Lower lobe of right lung (tissue), 2 donors: Measurements from ENCODE around the gene CACNA2D2. TPM values are rescaled to one million over a fixed set of nuclear protein-coding genes. Genes with fewer than 3 reads are reported as not detected.

Source experiments
- ATAC-seq, 2 donors: fragments of 200-7000 bp; cut with Tn5 transposase; one replicate each; pipeline ENCODE4 v1.9.1; 2020 to 2022; ENCODE audit warnings: mild to moderate bottlenecking in 2 of 2, moderate library complexity in 2 of 2
- DNase-seq: peaks from one replicate; pipeline ENCODE4 v3.0.0-alpha.2; 2020
- H3K27ac ChIP-seq: fragments of 200-600 bp; one replicate; pipeline ENCODE4 v1.8.0; 2022
- H3K27me3 ChIP-seq: fragments of 200-600 bp; one replicate; pipeline ENCODE4 v1.8.0; 2022; ENCODE audit warnings: low read depth
- H3K36me3 ChIP-seq: fragments of 200-600 bp; one replicate; pipeline ENCODE4 v1.8.0; 2022; ENCODE audit warnings: mild to moderate bottlenecking
- H3K4me1 ChIP-seq: fragments of 200-600 bp; one replicate; pipeline ENCODE4 v1.8.0; 2022
- H3K4me3 ChIP-seq: fragments of 200-600 bp; one replicate; pipeline ENCODE4 v1.8.0; 2022; ENCODE audit warnings: mild to moderate bottlenecking
- H3K9me3 ChIP-seq: fragments of 200-600 bp; one replicate; pipeline ENCODE4 v1.8.0; 2022
- intact Hi-C: fragments of 100-400 bp; cut with DNase I; formaldehyde crosslinking; loops from one replicate; pipeline ENCODE4 v1.11.0; 2022
- total RNA-seq: library from RNA; stranded (reverse); fragmentation: NEBNext Ultra II Directional; extraction: Animal tissue kit (Norgen Biotek cat#: 25700); gene quantifications from one replicate; pipeline ENCODE4 v1.2.1, GENCODE V29; 2021
- TF ChIP-seq, protein P1 (sequence below): fragments of 200-600 bp; IDR thresholded peaks from one replicate; pipeline ENCODE4 v1.8.0; 2022; ENCODE audit warnings: antibody characterized with exemption, mild to moderate bottlenecking
- donor health status: DM: no; HTN: yes; CAD: no; lungs with severe emphysema.

Gene CACNA2D2
- total RNA-seq, 1 donor from 2014 or later: 105 TPM

DNA sequence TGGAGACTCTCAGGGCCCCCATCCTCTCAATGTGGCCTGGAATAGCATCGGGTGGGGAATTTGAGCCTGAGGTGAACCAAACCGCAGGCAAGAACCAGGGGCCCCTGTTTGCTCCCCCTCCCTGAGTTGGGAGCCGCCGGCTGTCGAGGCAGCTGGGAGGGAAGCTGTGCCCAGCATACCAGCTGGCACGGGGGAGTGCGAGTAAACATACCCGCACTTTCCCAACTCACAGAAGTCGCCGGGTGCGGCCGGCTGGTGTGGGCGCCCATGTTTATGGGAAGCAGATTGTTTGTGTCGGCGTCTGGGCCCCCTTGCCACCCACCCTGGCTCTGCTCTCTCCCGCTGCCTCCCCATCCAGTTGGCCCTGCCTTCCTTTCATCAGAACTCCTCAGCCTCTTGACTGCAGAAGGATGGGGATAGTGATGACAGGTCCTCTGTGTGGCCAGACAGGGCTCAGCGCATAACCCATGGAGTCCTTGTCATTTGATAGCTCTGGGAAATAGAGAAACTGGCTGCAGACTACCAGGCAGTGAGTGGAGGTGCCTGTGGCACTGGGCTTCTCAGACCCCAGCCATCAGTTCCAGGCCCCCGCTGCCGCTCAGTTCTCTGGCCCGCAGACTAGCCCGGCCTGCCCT, 60.4 kb downstream of the CACNA2D2 start:
- Histone ChIP-seq H3K36me3 (no peaks in the 10 kb centered on the region), H3K27me3 (no peaks in the 10 kb centered on the region), H3K4me1 (peaks cover 71% of the 10 kb centered on the region), H3K9me3 (no peaks in the 10 kb centered on the region), H3K4me3 (no peak overlapping the region), H3K27ac (peak overlapping the region; percentile 85)
- DNase-seq (peak; percentile 63), ATAC-seq (peak in 1 of 2 donors; percentile 10)
- TF ChIP-seq, protein P1, sequence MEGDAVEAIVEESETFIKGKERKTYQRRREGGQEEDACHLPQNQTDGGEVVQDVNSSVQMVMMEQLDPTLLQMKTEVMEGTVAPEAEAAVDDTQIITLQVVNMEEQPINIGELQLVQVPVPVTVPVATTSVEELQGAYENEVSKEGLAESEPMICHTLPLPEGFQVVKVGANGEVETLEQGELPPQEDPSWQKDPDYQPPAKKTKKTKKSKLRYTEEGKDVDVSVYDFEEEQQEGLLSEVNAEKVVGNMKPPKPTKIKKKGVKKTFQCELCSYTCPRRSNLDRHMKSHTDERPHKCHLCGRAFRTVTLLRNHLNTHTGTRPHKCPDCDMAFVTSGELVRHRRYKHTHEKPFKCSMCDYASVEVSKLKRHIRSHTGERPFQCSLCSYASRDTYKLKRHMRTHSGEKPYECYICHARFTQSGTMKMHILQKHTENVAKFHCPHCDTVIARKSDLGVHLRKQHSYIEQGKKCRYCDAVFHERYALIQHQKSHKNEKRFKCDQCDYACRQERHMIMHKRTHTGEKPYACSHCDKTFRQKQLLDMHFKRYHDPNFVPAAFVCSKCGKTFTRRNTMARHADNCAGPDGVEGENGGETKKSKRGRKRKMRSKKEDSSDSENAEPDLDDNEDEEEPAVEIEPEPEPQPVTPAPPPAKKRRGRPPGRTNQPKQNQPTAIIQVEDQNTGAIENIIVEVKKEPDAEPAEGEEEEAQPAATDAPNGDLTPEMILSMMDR: no peak
- intact Hi-C loops: no loop called here

DNA sequence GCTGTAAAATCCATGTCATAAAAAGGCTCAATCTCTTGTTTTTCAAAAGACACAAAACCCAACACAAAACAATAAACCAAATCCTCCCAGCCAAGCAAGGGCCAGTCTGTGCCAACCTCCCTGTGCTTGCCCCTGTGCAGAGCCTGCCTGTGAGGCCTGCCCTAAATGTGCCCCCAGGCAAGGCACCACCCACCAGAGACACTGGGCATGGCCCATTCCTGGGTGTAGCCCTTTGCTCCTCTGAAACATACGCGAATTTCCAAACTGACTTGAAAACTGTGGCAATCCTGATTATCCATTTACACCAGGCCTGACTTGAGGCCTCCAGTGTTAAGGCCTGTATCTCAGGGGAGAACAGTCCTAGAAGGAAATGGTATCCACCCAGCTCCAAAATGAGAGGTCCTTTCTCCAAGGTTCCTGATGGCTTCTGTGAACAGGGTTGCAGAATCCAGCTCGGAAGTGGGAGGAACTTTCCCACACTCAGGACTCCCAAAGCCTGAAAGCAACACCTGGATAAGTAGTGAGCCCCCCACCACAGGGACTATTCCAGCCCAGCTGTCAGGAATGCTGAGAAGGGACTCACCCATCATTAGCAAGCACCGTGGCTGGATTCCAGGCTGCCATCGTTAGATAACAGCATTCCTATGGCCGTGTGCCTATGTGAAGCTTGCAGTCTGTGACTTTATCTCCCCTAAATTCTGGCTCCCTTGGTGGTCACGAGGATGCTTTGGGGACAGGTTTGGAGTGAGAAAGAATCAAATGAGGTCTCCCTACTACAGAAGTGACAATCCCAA, 61.8 kb downstream of the CACNA2D2 start:
- H3K27me3 ChIP-seq: no peaks in the 10 kb centered on the region
- peak; percentile 60 for DNase-seq
- TF ChIP-seq, protein P1: no peak
- H3K4me3 ChIP-seq: no peak overlapping the region
- no peaks in the 10 kb centered on the region for H3K9me3 ChIP-seq
- no peak for ATAC-seq
- intact Hi-C loops: no loop called here
- H3K4me1 ChIP-seq: peaks cover 71% of the 10 kb centered on the region
- no peaks in the 10 kb centered on the region for H3K36me3 ChIP-seq
- peak overlapping the region; percentile 62 for H3K27ac ChIP-seq

DNA sequence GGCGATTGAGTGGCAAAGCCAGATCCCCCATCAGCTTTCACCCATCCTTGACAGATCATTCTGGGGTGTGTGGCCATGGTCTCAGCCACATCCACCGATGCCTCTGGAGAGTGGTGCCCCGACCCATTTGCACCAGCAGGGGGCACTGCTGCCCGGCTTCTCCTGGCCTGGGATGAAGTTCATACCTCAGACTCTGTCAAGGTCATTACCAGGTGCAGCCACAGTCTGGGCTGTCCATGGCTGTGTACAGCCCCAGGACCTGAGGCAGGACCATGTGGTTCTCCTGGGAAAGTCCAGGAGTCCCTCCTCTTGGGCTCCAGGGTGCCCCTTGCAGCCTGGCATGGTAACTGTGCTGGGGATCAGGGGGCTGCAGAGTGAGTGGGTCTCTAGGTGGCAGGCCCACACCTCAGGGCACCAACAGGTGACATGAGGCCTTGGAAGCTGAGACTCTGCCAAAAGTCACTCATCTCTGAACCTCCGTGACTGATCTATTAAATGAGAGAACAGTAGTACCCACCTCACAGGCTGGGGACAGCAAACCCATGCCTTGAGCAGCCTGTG, 67.2 kb downstream of the CACNA2D2 start:
- no peak overlapping the region for H3K4me3 ChIP-seq
- peak; percentile 83 to 86 for ATAC-seq
- TF ChIP-seq, protein P1: peak; percentile 93
- DNase-seq: peak; percentile 80
- no peaks in the 10 kb centered on the region for H3K9me3 ChIP-seq
- intact Hi-C loops: loop anchor here (10.0 kb wide), 1 partner anchor 109 kb away; no protein-coding TSS in a partner anchor
- H3K36me3 ChIP-seq: no peaks in the 10 kb centered on the region
- H3K27ac ChIP-seq: peak overlapping the region; percentile 18
- no peaks in the 10 kb centered on the region for H3K27me3 ChIP-seq
- peaks cover 45% of the 10 kb centered on the region for H3K4me1 ChIP-seq

DNA sequence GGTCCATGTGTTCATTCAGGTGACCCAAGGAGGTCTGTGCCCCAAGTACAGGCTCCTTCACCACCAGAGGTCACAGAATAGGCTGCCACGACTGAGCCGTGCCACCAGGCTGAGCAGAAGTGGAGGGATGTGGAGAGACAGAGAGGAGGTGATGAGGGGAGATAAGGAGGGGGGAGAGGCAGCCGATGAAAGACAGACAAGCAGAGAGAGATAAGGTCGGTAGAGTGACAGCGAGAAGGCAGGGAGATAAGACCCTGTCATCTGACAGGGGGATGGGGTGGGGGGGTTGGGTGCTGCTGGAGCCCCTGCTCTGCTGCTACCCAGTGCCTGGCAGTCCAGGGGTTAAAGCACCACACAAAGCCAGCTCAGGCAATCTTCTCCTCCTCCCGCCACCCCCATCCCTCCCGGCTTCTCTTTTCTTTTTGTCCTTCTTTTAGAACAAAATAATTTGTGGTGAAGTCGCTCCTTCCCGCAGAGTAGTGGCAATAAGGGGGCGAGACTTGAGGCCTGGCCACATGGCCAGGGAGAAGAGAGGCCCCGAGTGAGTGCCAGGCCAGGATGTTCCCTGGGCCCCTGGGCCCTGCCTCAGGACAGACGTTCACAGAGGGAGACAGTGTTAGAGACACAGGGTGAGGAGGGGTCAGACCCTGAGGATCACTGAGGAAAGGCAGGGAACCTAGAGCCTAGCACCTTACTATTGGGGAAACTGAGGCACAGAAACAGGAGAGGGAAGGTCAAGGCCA, 67.9 kb downstream of the CACNA2D2 start:
- peaks cover 44% of the 10 kb centered on the region for H3K4me1 ChIP-seq
- ATAC-seq: no peak
- intact Hi-C loops: loop anchor here (10.0 kb wide), 1 partner anchor 109 kb away; no protein-coding TSS in a partner anchor
- TF ChIP-seq, protein P1: no peak
- DNase-seq: no peak
- H3K4me3 ChIP-seq: no peak overlapping the region
- H3K27me3 ChIP-seq: no peaks in the 10 kb centered on the region
- H3K27ac ChIP-seq: no peak overlapping the region
- H3K9me3 ChIP-seq: no peaks in the 10 kb centered on the region
- H3K36me3 ChIP-seq: no peaks in the 10 kb centered on the region

DNA sequence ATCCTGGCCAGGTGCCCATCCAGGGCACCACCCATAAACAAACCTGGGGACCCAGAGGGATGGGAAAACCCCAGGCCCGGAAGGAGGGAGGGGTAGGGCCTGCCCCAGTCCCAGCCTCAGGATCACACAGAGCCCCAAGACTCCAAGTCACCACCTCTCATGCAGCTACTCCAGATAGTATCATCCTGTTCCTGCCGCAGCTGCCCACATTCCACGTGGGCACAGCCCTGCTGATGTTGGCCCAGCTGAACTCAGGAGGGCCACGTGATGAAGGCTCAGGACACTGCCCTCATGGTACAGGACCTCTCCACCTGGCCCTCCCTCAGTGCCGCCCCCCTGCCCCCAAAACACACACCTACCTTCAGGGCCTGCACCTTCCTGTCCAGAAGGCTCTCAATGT, 69.5 kb downstream of the CACNA2D2 start:
- ATAC-seq: peak; percentile 42 to 52
- Histone ChIP-seq H3K36me3 (no peaks in the 10 kb centered on the region), H3K4me1 (peaks cover 28% of the 10 kb centered on the region), H3K9me3 (no peaks in the 10 kb centered on the region), H3K4me3 (no peak overlapping the region), H3K27ac (no peak overlapping the region), H3K27me3 (no peaks in the 10 kb centered on the region)
- DNase-seq: no peak
- TF ChIP-seq, protein P1: no peak
- intact Hi-C loops: loop anchor here (10.0 kb wide), 1 partner anchor 111 kb away; no protein-coding TSS in a partner anchor
